K562 (cell line): ENCODE data around the gene MLN. TPM values are rescaled to one million over a fixed set of nuclear protein-coding genes. Genes with fewer than 3 reads are reported as not detected.

Source experiments
- ATAC-seq: fragments of 200-7000 bp; cut with Tn5 transposase; 3 replicates; pipeline ENCODE4 v1.9.1; 2020; ENCODE audit warnings: moderate library complexity
- BruUV-seq: library from RNA; stranded (reverse); fragments of 400-500 nt; replicated peaks from 2 replicates; lab custom pipeline; 2021; lab: Mats Ljungman, UMichigan
- CTCF ChIA-PET: fragments of 300-600 bp; formaldehyde crosslinking; extraction: SDS; loops from one replicate; lab custom pipeline; 2021; ENCODE audit warnings: low intra/inter-chr PET ratio; lab: Yijun Ruan, JAX
- POLR2A ChIA-PET: fragments of 300-600, 350-650 bp; sonication (Branson Sonifier 250); formaldehyde crosslinking; extraction: SDS; loops from one replicate; lab custom pipeline; 2021; ENCODE audit warnings: antibody characterized with exemption, inconsistent platforms; lab: Yijun Ruan, JAX
- DNase-seq, 4 experiments: peaks; one replicate each; pipeline versions ENCODE4 v3.0.0 to v3.0.0-alpha.2; 2011 to 2018; ENCODE audit warnings: low spot score in 3 of 4, mixed read lengths in 3 of 4; ENCODE audit errors: extremely low read depth in 1 of 4
- FAIRE-seq: peaks from 2 replicates; lab custom pipeline; 2011; peaks lifted over from hg19 to GRCh38; lab: Jason Lieb, UNC
- H2AFZ ChIP-seq: 2 replicates; pipeline ENCODE4 v1.6.0; 2011; ENCODE audit warnings: low read depth, low read length, control low read depth, inconsistent platforms
- H3K27ac ChIP-seq: fragments of 200-600 bp; 3 replicates; pipeline ENCODE4 v1.8.0; 2011; ENCODE audit warnings: low read depth, mild to moderate bottlenecking, control low read depth, inconsistent platforms, low read length, moderate library complexity, mixed read lengths; ENCODE audit errors: extremely low read depth
- H3K27me3 ChIP-seq, 2 experiments: fragments of 300-600 bp in 1 of 2; 2 replicates in 1 of 2; 3 replicates in 1 of 2; pipeline versions ENCODE4 v1.6.0 to v1.8.0; 2011; ENCODE audit warnings: inconsistent platforms in 2 of 2, low read length in 2 of 2, mild to moderate bottlenecking in 1 of 2, mixed read lengths in 1 of 2, moderate library complexity in 1 of 2; ENCODE audit not compliant: control insufficient read depth in 2 of 2, insufficient read depth in 2 of 2
- H3K36me3 ChIP-seq: fragments of 300-600 bp; 3 replicates; pipeline ENCODE4 v1.8.0; 2011; ENCODE audit warnings: mild to moderate bottlenecking, low read length, inconsistent platforms; ENCODE audit not compliant: control insufficient read depth, insufficient read depth
- H3K4me1 ChIP-seq, 2 experiments: fragments of 200-600 bp in 1 of 2; replicated peaks in 1 of 2; 2 replicates in 1 of 2; 3 replicates in 1 of 2; pipeline versions ENCODE4 v1.5.1 to v1.8.0; 2011; ENCODE audit warnings: inconsistent platforms in 2 of 2, low read length in 2 of 2, mild to moderate bottlenecking in 1 of 2, mixed read lengths in 1 of 2, moderate library complexity in 1 of 2; ENCODE audit not compliant: control insufficient read depth in 2 of 2, insufficient read depth in 2 of 2
- H3K4me2 ChIP-seq: 2 replicates; pipeline ENCODE4 v1.6.1; 2011; ENCODE audit warnings: low read length, control low read depth, inconsistent platforms, mixed read lengths; ENCODE audit not compliant: insufficient read depth
- H3K4me3 ChIP-seq: fragments of 200-600 bp; sonication (generic), shearing (Covaris generic); 2 replicates; pipeline ENCODE4 v1.5.1; 2016; ENCODE audit warnings: control low read depth, inconsistent platforms
- H3K79me2 ChIP-seq: fragments of 200-600 bp; 3 replicates; pipeline ENCODE4 v1.8.0; 2011; ENCODE audit warnings: low read length, inconsistent platforms; ENCODE audit not compliant: control insufficient read depth, insufficient read depth
- H3K9ac ChIP-seq, 2 experiments: 2 replicates each; pipeline versions ENCODE4 v1.6.0 to v1.6.1; 2011; ENCODE audit warnings: low read depth in 2 of 2, low read length in 2 of 2, control low read depth in 1 of 2, inconsistent platforms in 1 of 2, mild to moderate bottlenecking in 1 of 2, mixed read lengths in 1 of 2; ENCODE audit not compliant: insufficient read depth in 1 of 2
- H3K9me1 ChIP-seq: one replicate; pipeline ENCODE4 v1.6.0; 2011; ENCODE audit warnings: inconsistent platforms, mild to moderate bottlenecking, low read length, moderate library complexity; ENCODE audit not compliant: control insufficient read depth, insufficient read depth
- H3K9me3 ChIP-seq: replicated peaks from 2 replicates; pipeline ENCODE4 v1.5.1; 2011; ENCODE audit warnings: low read depth, low read length, inconsistent platforms; ENCODE audit not compliant: control insufficient read depth, insufficient read depth
- H4K20me1 ChIP-seq: replicated peaks from 2 replicates; pipeline ENCODE4 v1.6.1; 2011; ENCODE audit warnings: low read length, inconsistent platforms, mixed read lengths; ENCODE audit not compliant: control insufficient read depth, insufficient read depth
- GATAD2A ChIP-seq: fragments of 450-650 bp; IDR thresholded peaks from 2 replicates; pipeline ENCODE4 v1.6.1; 2017
- HIVEP1 ChIP-seq: fragments of 250-450 bp; sonication (Bioruptor Pico); IDR thresholded peaks from 2 replicates; pipeline ENCODE4 v1.4.0; 2020; ENCODE audit warnings: mild to moderate bottlenecking
- JUNB ChIP-seq: fragments of 450-650 bp; formaldehyde crosslinking; conservative IDR thresholded peaks from 2 replicates; pipeline ENCODE4 v1.4.0; 2020; ENCODE audit warnings: mild to moderate bottlenecking
- RAD51 ChIP-seq: fragments of 450-650 bp; IDR thresholded peaks from 2 replicates; pipeline ENCODE4 v1.7.1; 2016; ENCODE audit warnings: low read depth, mild to moderate bottlenecking, borderline replicate concordance
- TAL1 ChIP-seq: fragments of 450-650 bp; IDR thresholded peaks from 2 replicates; pipeline ENCODE4 v1.6.1; 2016; ENCODE audit warnings: mild to moderate bottlenecking
- WGBS: fragments of 100-300 bp; shearing (Covaris generic); methylation state at CpG from one replicate; pipeline ENCODE4 v1.1.6; 2016; ENCODE audit warnings: low coverage, mixed read lengths; ENCODE audit not compliant: insufficient coverage; ENCODE audit errors: missing lambda C conversion rate; 5-methylcytosine and 5-hydroxymethylcytosine counted together
- in situ Hi-C: fragments of 300-500 bp; cut with MboI; formaldehyde crosslinking; loops from 4 replicates; pipeline ENCODE4 v1.15.0; 2018; ENCODE audit warnings: inconsistent platforms, mixed read lengths
- intact Hi-C: fragments of 100-400 bp; cut with micrococcal nuclease; formaldehyde crosslinking; loops from 2 replicates; pipeline ENCODE4 v1.14.2; 2022
- polyA plus RNA-seq, 8 experiments: library from polyadenylated mRNA; depleted of rRNA in 4 of 8; stranded (reverse) in 5 of 8; unstranded in 3 of 8; fragments of >200 nt; fragmentation: Nextera tagmentation in 2 of 8; fragmentation: Illumina TruSeq in 1 of 8; extraction: Ambion mirVana in 2 of 8; extraction: Trizol in 1 of 8; gene quantifications; 2 replicates each; pipeline versions ENCODE4 v1.2.1 to v1.2.3, GENCODE V29; 2011 to 2014; ENCODE audit warnings: inconsistent platforms in 1 of 8, missing spikeins in 1 of 8
- total RNA-seq, 7 experiments: library from RNA; depleted of rRNA in 6 of 7; stranded (reverse); fragments of >200 nt in 6 of 7; fragmentation: Illumina TruSeq in 2 of 7; extraction: Trizol in 2 of 7; gene quantifications; 2 replicates each; pipeline versions ENCODE4 v1.2.1 to v1.2.3, GENCODE V29; 2011 to 2021; ENCODE audit warnings: low replicate concordance in 1 of 7
- TF ChIP-seq, protein P1 (sequence below): fragments of 250-450 bp; sonication (Bioruptor Pico); IDR thresholded peaks from 2 replicates; pipeline ENCODE4 v1.5.0; 2022; ENCODE audit warnings: mild to moderate bottlenecking
- TF ChIP-seq, protein P2 (sequence below): conservative IDR thresholded peaks from 2 replicates; pipeline ENCODE4 v1.6.1; 2011; ENCODE audit warnings: low read depth, mild to moderate bottlenecking, low read length; ENCODE audit not compliant: control insufficient read depth
- TF ChIP-seq, protein P3 (sequence below): fragments of 250-450 bp; sonication (Bioruptor Pico); IDR thresholded peaks from 2 replicates; pipeline ENCODE4 v1.9.0; 2021; ENCODE audit warnings: mild to moderate bottlenecking, inconsistent platforms
- TF ChIP-seq, protein P4 (sequence below): fragments of 200-800 bp; sonication (Bioruptor generic); IDR thresholded peaks from 2 replicates; pipeline ENCODE4 v1.6.1; 2017; ENCODE audit warnings: missing genetic modification characterization, missing compliant biosample characterization

Gene MLN
- total and polyA plus RNA-seq, 9 of the 15 experiments (the other 6 are each of a cell fraction or from before 2014, with no cell fraction given): not detected

DNA sequence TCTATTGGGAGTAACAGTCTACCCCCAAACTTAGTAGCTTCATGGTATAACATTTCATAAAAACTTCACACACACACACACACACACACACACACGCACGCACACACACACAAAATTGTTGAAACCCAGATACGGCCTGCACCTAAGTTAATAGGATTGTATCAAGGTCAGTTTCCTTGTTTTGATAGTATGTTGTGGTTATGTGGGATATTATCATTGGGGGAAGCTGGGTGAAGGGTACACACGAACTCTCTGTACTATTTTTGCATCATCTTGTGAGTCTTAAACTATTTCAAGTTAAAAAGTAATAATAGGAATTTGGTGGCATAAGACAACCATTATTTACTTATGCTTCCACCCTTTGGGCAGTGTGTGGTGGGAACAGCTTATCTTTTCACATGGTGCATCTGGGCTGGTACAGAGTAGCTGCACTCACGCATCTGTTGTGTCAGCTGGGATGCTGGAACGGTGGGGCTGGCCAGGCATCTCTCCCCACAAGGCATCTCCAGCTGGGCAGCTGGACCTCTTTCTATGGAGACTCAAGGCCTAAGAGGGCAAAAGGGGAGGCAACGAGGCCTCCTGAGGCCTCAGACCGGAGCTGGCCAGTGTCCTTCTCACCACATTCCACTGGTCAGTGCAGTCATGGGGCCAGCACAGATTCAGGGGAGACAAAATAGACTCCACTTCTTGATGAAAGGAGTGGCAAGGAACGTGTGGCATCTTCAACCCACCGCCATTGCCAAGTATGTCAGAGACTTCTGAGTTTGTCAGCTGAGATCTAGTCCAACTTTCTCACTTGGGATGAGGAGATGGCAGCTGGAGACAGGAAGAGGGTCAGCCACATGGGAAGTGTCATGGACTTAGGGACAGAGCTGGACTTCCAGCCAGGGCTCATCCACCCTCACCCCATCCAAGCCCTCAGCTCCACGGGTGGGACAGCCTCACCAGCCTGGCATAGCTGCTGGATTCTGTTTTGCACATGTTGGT, 36.6 kb downstream of the MLN start:
- H3K79me2 ChIP-seq: no peaks in the 10 kb centered on the region
- H3K27me3 ChIP-seq: peaks cover 28 to 73% of the 10 kb centered on the region in 2 experiments
- no peak overlapping the region for H3K27ac ChIP-seq
- intact Hi-C loops: no loop called here
- H3K36me3 ChIP-seq: peaks cover 1% of the 10 kb centered on the region; the same call in 1 of the 3 replicates
- H4K20me1 ChIP-seq: peaks cover 29% of the 10 kb centered on the region
- ATAC-seq (no peak), FAIRE-seq (no peak), DNase-seq (no peak)
- in situ Hi-C loops: no loop called here
- WGBS: 2% methylated on average over 11 of the region's 11 CpGs
- CTCF ChIA-PET: interaction anchor here (2.2 kb wide), 1 partner anchor 387 kb away, joined by 10 read pairs; no protein-coding TSS in a partner anchor
- no TSS peak for BruUV-seq
- H3K9ac ChIP-seq: no peak overlapping the region
- POLR2A ChIA-PET: interaction anchor here (0.6 to 1.9 kb wide), 4 partner anchors 9 to 245 kb away, joined by 3 to 11 read pairs (median 4); no protein-coding TSS in a partner anchor
- H3K4me1 ChIP-seq: peaks cover 3 to 16% of the 10 kb centered on the region in 2 experiments; a peak in 3 of 5 replicates
- TF ChIP-seq TAL1: no peak
- no peak for TF ChIP-seq HIVEP1 (CRISPR knock-in tag)
- TF ChIP-seq RAD51: no peak
- TF ChIP-seq, protein P1, sequence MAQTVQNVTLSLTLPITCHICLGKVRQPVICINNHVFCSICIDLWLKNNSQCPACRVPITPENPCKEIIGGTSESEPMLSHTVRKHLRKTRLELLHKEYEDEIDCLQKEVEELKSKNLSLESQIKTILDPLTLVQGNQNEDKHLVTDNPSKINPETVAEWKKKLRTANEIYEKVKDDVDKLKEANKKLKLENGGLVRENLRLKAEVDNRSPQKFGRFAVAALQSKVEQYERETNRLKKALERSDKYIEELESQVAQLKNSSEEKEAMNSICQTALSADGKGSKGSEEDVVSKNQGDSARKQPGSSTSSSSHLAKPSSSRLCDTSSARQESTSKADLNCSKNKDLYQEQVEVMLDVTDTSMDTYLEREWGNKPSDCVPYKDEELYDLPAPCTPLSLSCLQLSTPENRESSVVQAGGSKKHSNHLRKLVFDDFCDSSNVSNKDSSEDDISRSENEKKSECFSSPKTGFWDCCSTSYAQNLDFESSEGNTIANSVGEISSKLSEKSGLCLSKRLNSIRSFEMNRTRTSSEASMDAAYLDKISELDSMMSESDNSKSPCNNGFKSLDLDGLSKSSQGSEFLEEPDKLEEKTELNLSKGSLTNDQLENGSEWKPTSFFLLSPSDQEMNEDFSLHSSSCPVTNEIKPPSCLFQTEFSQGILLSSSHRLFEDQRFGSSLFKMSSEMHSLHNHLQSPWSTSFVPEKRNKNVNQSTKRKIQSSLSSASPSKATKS (CRISPR knock-in tag): no peak
- TF ChIP-seq, protein P2, sequence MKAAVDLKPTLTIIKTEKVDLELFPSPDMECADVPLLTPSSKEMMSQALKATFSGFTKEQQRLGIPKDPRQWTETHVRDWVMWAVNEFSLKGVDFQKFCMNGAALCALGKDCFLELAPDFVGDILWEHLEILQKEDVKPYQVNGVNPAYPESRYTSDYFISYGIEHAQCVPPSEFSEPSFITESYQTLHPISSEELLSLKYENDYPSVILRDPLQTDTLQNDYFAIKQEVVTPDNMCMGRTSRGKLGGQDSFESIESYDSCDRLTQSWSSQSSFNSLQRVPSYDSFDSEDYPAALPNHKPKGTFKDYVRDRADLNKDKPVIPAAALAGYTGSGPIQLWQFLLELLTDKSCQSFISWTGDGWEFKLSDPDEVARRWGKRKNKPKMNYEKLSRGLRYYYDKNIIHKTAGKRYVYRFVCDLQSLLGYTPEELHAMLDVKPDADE: no peak
- TF ChIP-seq, protein P3, sequence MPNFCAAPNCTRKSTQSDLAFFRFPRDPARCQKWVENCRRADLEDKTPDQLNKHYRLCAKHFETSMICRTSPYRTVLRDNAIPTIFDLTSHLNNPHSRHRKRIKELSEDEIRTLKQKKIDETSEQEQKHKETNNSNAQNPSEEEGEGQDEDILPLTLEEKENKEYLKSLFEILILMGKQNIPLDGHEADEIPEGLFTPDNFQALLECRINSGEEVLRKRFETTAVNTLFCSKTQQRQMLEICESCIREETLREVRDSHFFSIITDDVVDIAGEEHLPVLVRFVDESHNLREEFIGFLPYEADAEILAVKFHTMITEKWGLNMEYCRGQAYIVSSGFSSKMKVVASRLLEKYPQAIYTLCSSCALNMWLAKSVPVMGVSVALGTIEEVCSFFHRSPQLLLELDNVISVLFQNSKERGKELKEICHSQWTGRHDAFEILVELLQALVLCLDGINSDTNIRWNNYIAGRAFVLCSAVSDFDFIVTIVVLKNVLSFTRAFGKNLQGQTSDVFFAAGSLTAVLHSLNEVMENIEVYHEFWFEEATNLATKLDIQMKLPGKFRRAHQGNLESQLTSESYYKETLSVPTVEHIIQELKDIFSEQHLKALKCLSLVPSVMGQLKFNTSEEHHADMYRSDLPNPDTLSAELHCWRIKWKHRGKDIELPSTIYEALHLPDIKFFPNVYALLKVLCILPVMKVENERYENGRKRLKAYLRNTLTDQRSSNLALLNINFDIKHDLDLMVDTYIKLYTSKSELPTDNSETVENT (CRISPR knock-in tag): no peak
- no peak for TF ChIP-seq GATAD2A
- TF ChIP-seq, protein P4, sequence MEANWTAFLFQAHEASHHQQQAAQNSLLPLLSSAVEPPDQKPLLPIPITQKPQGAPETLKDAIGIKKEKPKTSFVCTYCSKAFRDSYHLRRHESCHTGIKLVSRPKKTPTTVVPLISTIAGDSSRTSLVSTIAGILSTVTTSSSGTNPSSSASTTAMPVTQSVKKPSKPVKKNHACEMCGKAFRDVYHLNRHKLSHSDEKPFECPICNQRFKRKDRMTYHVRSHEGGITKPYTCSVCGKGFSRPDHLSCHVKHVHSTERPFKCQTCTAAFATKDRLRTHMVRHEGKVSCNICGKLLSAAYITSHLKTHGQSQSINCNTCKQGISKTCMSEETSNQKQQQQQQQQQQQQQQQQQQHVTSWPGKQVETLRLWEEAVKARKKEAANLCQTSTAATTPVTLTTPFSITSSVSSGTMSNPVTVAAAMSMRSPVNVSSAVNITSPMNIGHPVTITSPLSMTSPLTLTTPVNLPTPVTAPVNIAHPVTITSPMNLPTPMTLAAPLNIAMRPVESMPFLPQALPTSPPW (CRISPR knock-in tag): no peak
- no peak for TF ChIP-seq JUNB
- TF ChIP-seq, all 486 proteins: peak for 0
- H3K9me3 ChIP-seq: no peaks in the 10 kb centered on the region
- no peaks in the 10 kb centered on the region for H3K9me1 ChIP-seq
- H3K4me2 ChIP-seq: no peak overlapping the region
- no peak overlapping the region for H3K4me3 ChIP-seq
- no peak overlapping the region for H2AFZ ChIP-seq
